ENCODE results near the gene KLF13. TPM values are rescaled to one million over a fixed set of nuclear protein-coding genes. Genes with fewer than 3 reads are reported as not detected.
A peak's percentile ranks its signal among the peaks of the same experiment; 100 is the strongest.

KLF13 gene
- total RNA-seq, 1 donor from 2014 or later, result 62.3 TPM

- peaks cover 44% of the 10 kb centered on the region for H3K4me1 ChIP-seq
- H3K9me3 ChIP-seq (replicated peaks), result no peaks in the 10 kb centered on the region
- no peaks in the 10 kb centered on the region for H3K27me3 ChIP-seq (ENCODE audit: low read depth)
- DNase-seq, result no peak
- H3K36me3 ChIP-seq, result no peaks in the 10 kb centered on the region
- no peak for TF ChIP-seq CTCF (IDR thresholded peaks at IDR 0.05; ENCODE audit: borderline replicate concordance)
- H3K27ac ChIP-seq (replicated peaks), result no peak overlapping the region
- intact Hi-C loops (cut with micrococcal nuclease), result no loop called here
- no peak overlapping the region for H3K4me3 ChIP-seq
Measured at GRCh38 chr15:31296646-31297574, 29.7 kb upstream of the KLF13 start.

- Histone ChIP-seq H3K27me3 (ENCODE audit: low read depth) (no peaks in the 10 kb centered on the region), H3K36me3 (no peaks in the 10 kb centered on the region), H3K9me3 (replicated peaks) (no peaks in the 10 kb centered on the region), H3K4me3 (no peak overlapping the region), H3K27ac (replicated peaks) (no peak overlapping the region), H3K4me1 (peaks cover 46% of the 10 kb centered on the region)
- TF ChIP-seq CTCF (IDR thresholded peaks at IDR 0.05; ENCODE audit: borderline replicate concordance), result no peak
- no peak for DNase-seq
- intact Hi-C loops (cut with micrococcal nuclease), result no loop called here
Measured at GRCh38 chr15:31297575-31298456, 28.8 kb upstream of the KLF13 start.

GRCh38 chr15:31298707-31299172 lies 27.9 kb upstream of the KLF13 start:
- Histone ChIP-seq H3K9me3 (replicated peaks) (no peaks in the 10 kb centered on the region), H3K4me3 (no peak overlapping the region), H3K27me3 (ENCODE audit: low read depth) (no peaks in the 10 kb centered on the region), H3K4me1 (peaks cover 53% of the 10 kb centered on the region), H3K27ac (replicated peaks) (no peak overlapping the region), H3K36me3 (no peaks in the 10 kb centered on the region)
- intact Hi-C loops (cut with micrococcal nuclease), result no loop called here
- no peak for DNase-seq
- TF ChIP-seq CTCF (IDR thresholded peaks at IDR 0.05; ENCODE audit: borderline replicate concordance), result no peak

GRCh38 chr15:31300208-31300661 lies 26.4 kb upstream of the KLF13 start:
- no peak overlapping the region for H3K27ac ChIP-seq (replicated peaks)
- no peaks in the 10 kb centered on the region for H3K9me3 ChIP-seq (replicated peaks)
- H3K4me3 ChIP-seq, result no peak overlapping the region
- H3K27me3 ChIP-seq (ENCODE audit: low read depth), result no peaks in the 10 kb centered on the region
- no peaks in the 10 kb centered on the region for H3K36me3 ChIP-seq
- H3K4me1 ChIP-seq, result peaks cover 67% of the 10 kb centered on the region
- intact Hi-C loops (cut with micrococcal nuclease), result no loop called here
- no peak for TF ChIP-seq CTCF (IDR thresholded peaks at IDR 0.05; ENCODE audit: borderline replicate concordance)
- DNase-seq, result no peak

GRCh38 chr15:31300981-31301672 lies 25.5 kb upstream of the KLF13 start:
- no peaks in the 10 kb centered on the region for H3K36me3 ChIP-seq
- H3K4me3 ChIP-seq, result no peak overlapping the region
- no peak for DNase-seq
- no peaks in the 10 kb centered on the region for H3K9me3 ChIP-seq (replicated peaks)
- H3K27ac ChIP-seq (replicated peaks), result peak overlapping the region; percentile 27
- no peaks in the 10 kb centered on the region for H3K27me3 ChIP-seq (ENCODE audit: low read depth)
- intact Hi-C loops (cut with micrococcal nuclease), result no loop called here
- no peak for TF ChIP-seq CTCF (IDR thresholded peaks at IDR 0.05; ENCODE audit: borderline replicate concordance)
- H3K4me1 ChIP-seq, result peaks cover 76% of the 10 kb centered on the region
